Right atrium auricular region (tissue), 2 donors: ENCODE measurements around the gene KIFAP3. TPM values are rescaled to one million over a fixed set of nuclear protein-coding genes. Genes with fewer than 3 reads are reported as not detected.
A peak's percentile ranks its signal among the peaks of the same experiment; 100 is the strongest.
"Not testable (repeated sequence)": the region's sequence is repeated elsewhere in the genome, so short reads cannot be mapped to it uniquely, and the experiment has no call there.

Experiments used
- DNase-seq: peaks from one replicate; pipeline ENCODE4 v3.0.0-alpha.2; 2019; ENCODE audit warnings: low spot score
- H3K27ac ChIP-seq, 2 donors: fragments of 200-600 bp; sonication (generic); 1 replicate in 1 of 2; 2 replicates in 1 of 2; pipeline ENCODE4 v1.5.1; 2016 to 2019
- H3K27me3 ChIP-seq, 2 donors: fragments of 200-600 bp; sonication (generic); one replicate each; pipeline versions ENCODE4 v1.5.1 to v1.6.0; 2017 to 2019
- H3K36me3 ChIP-seq: fragments of 200-600 bp; sonication (generic); one replicate; pipeline ENCODE4 v1.5.1; 2016
- H3K4me1 ChIP-seq, 2 donors: fragments of 200-600 bp; sonication (generic); one replicate each; pipeline versions ENCODE4 v1.5.1 to v1.6.0; 2017 to 2019
- H3K4me3 ChIP-seq, 2 donors: fragments of 200-600 bp; sonication (generic); 1 replicate in 1 of 2; 2 replicates in 1 of 2; pipeline ENCODE4 v1.5.1; 2017 to 2019; ENCODE audit warnings: mild to moderate bottlenecking in 1 of 2, moderate library complexity in 1 of 2
- H3K9me3 ChIP-seq, 2 donors: fragments of 200-600 bp; sonication (generic); one replicate each; pipeline ENCODE4 v1.5.1; 2019
- total RNA-seq, 2 donors: library from RNA; depleted of rRNA; stranded (reverse); fragments of >200 nt; gene quantifications; one replicate each; pipeline ENCODE4 v1.1.0, GENCODE V29; 2016
- TF ChIP-seq, protein P1 (sequence below), 2 donors: fragments of 200-600 bp; sonication (generic); IDR thresholded peaks; one replicate each; pipeline ENCODE4 v1.5.1; 2019; ENCODE audit warnings: antibody characterized with exemption in 2 of 2

KIFAP3 gene
- total RNA-seq, 2 donors from 2014 or later = 52.3 to 62.2 TPM

DNA sequence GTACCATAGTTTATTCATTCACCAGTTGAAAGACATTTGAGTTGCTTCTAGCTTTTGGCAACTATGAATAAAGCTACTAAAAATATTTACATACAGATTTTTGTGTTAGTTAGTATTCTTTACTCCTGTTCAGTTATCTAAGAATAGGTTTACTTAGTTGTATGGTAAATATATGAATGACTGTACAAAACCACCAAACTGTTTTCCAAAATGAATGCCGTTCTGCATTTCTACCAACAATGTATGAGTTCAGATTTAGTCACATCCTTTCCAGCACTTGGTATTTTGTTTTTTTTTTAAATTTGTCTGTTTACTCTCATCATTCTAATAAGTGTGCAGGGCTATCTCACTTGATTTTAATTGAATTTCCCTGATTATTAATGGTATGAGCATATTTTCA, 3.4 kb upstream of the KIFAP3 start:
- TF ChIP-seq, protein P1, sequence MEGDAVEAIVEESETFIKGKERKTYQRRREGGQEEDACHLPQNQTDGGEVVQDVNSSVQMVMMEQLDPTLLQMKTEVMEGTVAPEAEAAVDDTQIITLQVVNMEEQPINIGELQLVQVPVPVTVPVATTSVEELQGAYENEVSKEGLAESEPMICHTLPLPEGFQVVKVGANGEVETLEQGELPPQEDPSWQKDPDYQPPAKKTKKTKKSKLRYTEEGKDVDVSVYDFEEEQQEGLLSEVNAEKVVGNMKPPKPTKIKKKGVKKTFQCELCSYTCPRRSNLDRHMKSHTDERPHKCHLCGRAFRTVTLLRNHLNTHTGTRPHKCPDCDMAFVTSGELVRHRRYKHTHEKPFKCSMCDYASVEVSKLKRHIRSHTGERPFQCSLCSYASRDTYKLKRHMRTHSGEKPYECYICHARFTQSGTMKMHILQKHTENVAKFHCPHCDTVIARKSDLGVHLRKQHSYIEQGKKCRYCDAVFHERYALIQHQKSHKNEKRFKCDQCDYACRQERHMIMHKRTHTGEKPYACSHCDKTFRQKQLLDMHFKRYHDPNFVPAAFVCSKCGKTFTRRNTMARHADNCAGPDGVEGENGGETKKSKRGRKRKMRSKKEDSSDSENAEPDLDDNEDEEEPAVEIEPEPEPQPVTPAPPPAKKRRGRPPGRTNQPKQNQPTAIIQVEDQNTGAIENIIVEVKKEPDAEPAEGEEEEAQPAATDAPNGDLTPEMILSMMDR (IDR thresholded peaks at IDR 0.05) = no peak
- peaks cover 0 to 20% of the 10 kb centered on the region in 2 donors for H3K4me1 ChIP-seq
- no peak overlapping the region for H3K4me3 ChIP-seq
- no peaks in the 10 kb centered on the region for H3K36me3 ChIP-seq
- peaks cover 0 to 14% of the 10 kb centered on the region in 2 donors for H3K9me3 ChIP-seq
- no peaks in the 10 kb centered on the region for H3K27me3 ChIP-seq
- no peak overlapping the region for H3K27ac ChIP-seq
- no peak for DNase-seq

DNA sequence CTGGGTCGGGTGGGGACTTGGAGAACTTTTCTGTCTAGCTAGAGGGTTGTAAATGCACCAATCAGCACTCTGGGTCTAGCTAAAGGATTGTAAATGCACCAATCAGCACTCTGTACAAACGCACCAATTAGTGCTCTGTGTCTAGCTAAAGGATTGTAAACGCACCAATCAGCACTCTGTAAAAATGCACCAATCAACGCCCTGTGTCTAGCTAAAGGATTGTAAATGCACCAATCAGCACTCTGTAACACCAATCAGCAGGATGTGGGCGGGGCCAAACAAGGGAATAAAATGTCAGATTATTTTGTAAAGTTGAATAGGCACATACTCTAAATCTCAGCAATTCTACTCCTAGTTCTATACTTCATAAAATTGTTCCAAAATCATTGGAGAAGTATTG, 2.5 kb upstream of the KIFAP3 start:
- not testable (repeated sequence) for H3K27ac ChIP-seq, H3K4me3 ChIP-seq, DNase-seq, H3K27me3 ChIP-seq, H3K36me3 ChIP-seq
- Histone ChIP-seq H3K9me3 (peaks cover 0 to 15% of the 10 kb centered on the region in 2 donors), H3K4me1 (peaks cover 0 to 28% of the 10 kb centered on the region in 2 donors)

- peak overlapping the region in 1 of 2 donors; percentile 86 for H3K27ac ChIP-seq
- H3K9me3 ChIP-seq = peaks cover 0 to 23% of the 10 kb centered on the region in 2 donors
- TF ChIP-seq, protein P1 (IDR thresholded peaks at IDR 0.05) = no peak
- DNase-seq = no peak
- H3K36me3 ChIP-seq = no peaks in the 10 kb centered on the region
- H3K4me3 ChIP-seq = no peak overlapping the region
- peaks cover 0 to 28% of the 10 kb centered on the region in 2 donors for H3K4me1 ChIP-seq
- no peaks in the 10 kb centered on the region for H3K27me3 ChIP-seq
Measured at GRCh38 chr1:170076199-170076598, 1.7 kb upstream of the KIFAP3 start.

- TF ChIP-seq, protein P1 (IDR thresholded peaks at IDR 0.05) = no peak
- peak overlapping the region; percentile 86 to 89 for H3K27ac ChIP-seq
Measured at GRCh38 chr1:170075186-170075585, 691 bp upstream of the KIFAP3 start.

DNA sequence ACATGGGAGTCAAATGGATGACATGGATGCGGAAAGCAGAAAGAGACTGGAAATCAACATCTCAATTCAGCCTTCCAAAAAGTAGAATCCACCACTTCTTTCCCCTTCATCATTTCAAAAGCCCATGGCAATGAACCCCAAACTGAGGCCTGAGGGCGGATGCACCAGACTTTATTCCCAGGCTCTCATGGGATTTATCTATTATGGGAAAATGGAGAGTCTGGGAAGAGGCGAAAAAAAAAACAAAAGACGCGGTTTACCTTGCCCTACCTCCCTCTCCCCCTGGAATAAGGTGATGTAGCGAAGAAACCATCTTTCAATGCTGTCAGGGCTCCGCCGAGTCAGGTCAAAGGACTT, 624 bp downstream of the KIFAP3 start:
- Histone ChIP-seq H3K27me3 (no peaks in the 10 kb centered on the region), H3K9me3 (peaks cover 0 to 21% of the 10 kb centered on the region in 2 donors)

More at GRCh38 chr1:170075186-170075585, 691 bp upstream of the KIFAP3 start:
- Histone ChIP-seq H3K9me3 (peaks cover 0 to 26% of the 10 kb centered on the region in 2 donors), H3K4me3 (peak overlapping the region; percentile 30 to 72), H3K4me1 (peaks cover 0 to 28% of the 10 kb centered on the region in 2 donors), H3K36me3 (no peaks in the 10 kb centered on the region), H3K27me3 (no peaks in the 10 kb centered on the region)
- no peak for DNase-seq

GRCh38 chr1:170071378-170071777, 3.1 kb downstream of the KIFAP3 start:
- Histone ChIP-seq H3K4me1 (peaks cover 0 to 45% of the 10 kb centered on the region in 2 donors), H3K27ac (no peak overlapping the region), H3K4me3 (no peak overlapping the region), H3K9me3 (peaks cover 0 to 11% of the 10 kb centered on the region in 2 donors), H3K36me3 (no peaks in the 10 kb centered on the region), H3K27me3 (no peaks in the 10 kb centered on the region)
- TF ChIP-seq, protein P1 (IDR thresholded peaks at IDR 0.05) = no peak
- no peak for DNase-seq

More for the DNA sequence above, 624 bp downstream of the KIFAP3 start:
- DNase-seq = no peak
- Histone ChIP-seq H3K4me1 (peaks cover 0 to 28% of the 10 kb centered on the region in 2 donors), H3K27ac (peak overlapping the region; percentile 86 to 89), H3K36me3 (no peaks in the 10 kb centered on the region), H3K4me3 (peak overlapping the region; percentile 59 to 72)
- TF ChIP-seq, protein P1 (IDR thresholded peaks at IDR 0.05) = no peak
